Epithelial cell of alveolus of lung (primary cell): ENCODE measurements around the gene STAT2. TPM values are rescaled to one million over a fixed set of nuclear protein-coding genes. Genes with fewer than 3 reads are reported as not detected.

Experiments used
- total RNA-seq: library from RNA; depleted of rRNA; stranded (reverse); fragments of >200 nt; gene quantifications from 2 replicates; pipeline ENCODE4 v1.2.1, GENCODE V29; 2015

The STAT2 gene
- total RNA-seq: 90.0 and 173 TPM in 2 replicates

GRCh38 chr12:56359851-56360767, at the start of gene STAT2:
Gene STAT2, minus strand, starts transcription at chr12:56360107. Its CDS starts 3,536 bp downstream, at chr12:56356571.

GRCh38 chr12:56362130-56363059, 2.5 kb upstream of the STAT2 start, which contains the start of gene APOF:
Gene APOF, minus strand, starts transcription at chr12:56362857. Its CDS starts 112 bp downstream, at chr12:56362745.

GRCh38 chr12:56338308-56339157, 21.4 kb downstream of the STAT2 start, which contains the start of gene IL23A:
Gene IL23A, plus strand, starts transcription at chr12:56338884. Its CDS starts 161 bp downstream, at chr12:56339045.

GRCh38 chr12:56333679-56334489, 26.0 kb downstream of the STAT2 start, which contains the start of gene PAN2:
Gene PAN2, minus strand, starts transcription at chr12:56334000. Its CDS starts 906 bp downstream, at chr12:56333094.

GRCh38 chr12:56315622-56316473, 44.1 kb downstream of the STAT2 start, which contains the start of gene CNPY2:
Gene CNPY2, minus strand, starts transcription at chr12:56315988. Its CDS starts 771 bp downstream, at chr12:56315217.

GRCh38 chr12:56299853-56300643, 59.9 kb downstream of the STAT2 start, which contains the start of gene CS:
Gene CS, minus strand, starts transcription at chr12:56300330. Its CDS starts 129 bp downstream, at chr12:56300201.

Other genes starting within 250 kb of the STAT2 start
- gene RPL41, start 243.5 kb downstream of the STAT2 start, total RNA-seq: 2,965 and 4,023 TPM in 2 replicates
- 3.4 and 5.0 TPM in 2 replicates for gene ZC3H10, start 241.8 kb downstream of the STAT2 start, total RNA-seq
- 81.4 and 171 TPM in 2 replicates for gene ESYT1, start 231.8 kb downstream of the STAT2 start, total RNA-seq
- gene MYL6B, start 207.5 kb downstream of the STAT2 start, total RNA-seq: 112 and 142 TPM in 2 replicates
- 1,228 and 2,927 TPM in 2 replicates for gene MYL6, start 201.7 kb downstream of the STAT2 start, total RNA-seq
- 27.5 and 43.8 TPM in 2 replicates for gene SMARCC2, start 170.6 kb downstream of the STAT2 start, total RNA-seq
- 57.2 and 76.5 TPM in 2 replicates for gene RNF41, start 138.2 kb downstream of the STAT2 start, total RNA-seq
- gene NABP2, start 135.8 kb downstream of the STAT2 start, total RNA-seq: 48.4 and 60.4 TPM in 2 replicates
- not detected in 2 replicates for gene SLC39A5, start 130.1 kb downstream of the STAT2 start, total RNA-seq
- gene ANKRD52, start 101.7 kb downstream of the STAT2 start, total RNA-seq: 14.5 and 16.9 TPM in 2 replicates
- gene COQ10A, start 93.2 kb downstream of the STAT2 start, total RNA-seq: 8.8 and 11.3 TPM in 2 replicates
- gene CS, start 59.8 kb downstream of the STAT2 start, total RNA-seq: 109 and 134 TPM in 2 replicates
- gene CNPY2, start 44.1 kb downstream of the STAT2 start, total RNA-seq: 95.7 and 112 TPM in 2 replicates
- gene PAN2, start 26.1 kb downstream of the STAT2 start, total RNA-seq: 9.1 and 38.4 TPM in 2 replicates
- gene IL23A, start 21.2 kb downstream of the STAT2 start, total RNA-seq: 0.13 and 0.56 TPM in 2 replicates
- gene APOF, start 2.8 kb upstream of the STAT2 start, total RNA-seq: not detected in 2 replicates
- 7.9 and 14.1 TPM in 2 replicates for gene TIMELESS, start 89.3 kb upstream of the STAT2 start, total RNA-seq
- not detected in 2 replicates for gene MIP, start 94.5 kb upstream of the STAT2 start, total RNA-seq
- 1.0 and 1.2 TPM in 2 replicates for gene SPRYD4, start 108.5 kb upstream of the STAT2 start, total RNA-seq
- 0.13 TPM in 1 of 2 replicates, not detected in the other for gene GLS2, start 128.1 kb upstream of the STAT2 start, total RNA-seq
- gene RBMS2, start 161.7 kb upstream of the STAT2 start, total RNA-seq: 25.3 and 26.5 TPM in 2 replicates